ENCODE results near the gene YJU2. TPM values are rescaled to one million over a fixed set of nuclear protein-coding genes. Genes with fewer than 3 reads are reported as not detected.

Gene YJU2
- total and polyA plus RNA-seq, 12 donors = 14.0 to 81.2 (median 24.3) TPM

- 76 to 82% (median 80%) methylated on average over 16 of the region's 16 CpGs for WGBS, 4 donors
- intact Hi-C loops (cut with DNase I) = no loop called here
- TF ChIP-seq CTCF (IDR thresholded peaks at IDR 0.05) (no peak), POLR2A (IDR thresholded peaks at IDR 0.05) (no peak)
- H3K27me3 ChIP-seq = no peaks in the 10 kb centered on the region
- H3K4me3 ChIP-seq = no peak overlapping the region
- H3K27ac ChIP-seq = no peak overlapping the region
- no peaks in the 10 kb centered on the region for H3K9me3 ChIP-seq (replicated peaks in 1 of 3)
- no peaks in the 10 kb centered on the region for H3K36me3 ChIP-seq (replicated peaks in 1 of 2)
- DNase-seq = no peak
- no peaks in the 10 kb centered on the region for H3K4me1 ChIP-seq (replicated peaks in 1 of 2)
These were observed 41.4 kb downstream of the YJU2 start for GRCh38 chr19:4288091-4288777.

- intact Hi-C loops (cut with DNase I) = no loop called here
- TF ChIP-seq POLR2A (IDR thresholded peaks at IDR 0.05) (no peak), CTCF (IDR thresholded peaks at IDR 0.05) (no peak)
- Histone ChIP-seq H3K36me3 (replicated peaks in 1 of 2) (no peaks in the 10 kb centered on the region), H3K9me3 (replicated peaks in 1 of 3) (no peaks in the 10 kb centered on the region), H3K4me3 (no peak overlapping the region), H3K27ac (no peak overlapping the region), H3K27me3 (no peaks in the 10 kb centered on the region), H3K4me1 (replicated peaks in 1 of 2) (no peaks in the 10 kb centered on the region)
- 56 to 76% (median 65%) methylated on average over 7 to 8 of the region's 8 CpGs for WGBS, 4 donors
- DNase-seq = no peak
These were observed 44.4 kb downstream of the YJU2 start for GRCh38 chr19:4291184-4291732.

GRCh38 chr19:4292515-4292914 is 45.6 kb downstream of the YJU2 start:
- H3K9me3 ChIP-seq (replicated peaks in 1 of 3) = no peaks in the 10 kb centered on the region
- no peaks in the 10 kb centered on the region for H3K4me1 ChIP-seq (replicated peaks in 1 of 2)
- no peak for TF ChIP-seq POLR2A (IDR thresholded peaks at IDR 0.05)
- no peak for TF ChIP-seq CTCF (IDR thresholded peaks at IDR 0.05)
- no peaks in the 10 kb centered on the region for H3K27me3 ChIP-seq
- H3K4me3 ChIP-seq = no peak overlapping the region
- H3K36me3 ChIP-seq (replicated peaks in 1 of 2) = no peaks in the 10 kb centered on the region
- no peak overlapping the region for H3K27ac ChIP-seq
- intact Hi-C loops (cut with DNase I) = no loop called here
- no peak for DNase-seq
- 82 to 87% (median 84%) methylated on average over 12 to 15 of the region's 15 CpGs for WGBS, 4 donors

GRCh38 chr19:4294389-4294788 is 47.5 kb downstream of the YJU2 start:
- TF ChIP-seq POLR2A (IDR thresholded peaks at IDR 0.05) (no peak), CTCF (IDR thresholded peaks at IDR 0.05) (no peak)
- Histone ChIP-seq H3K36me3 (replicated peaks in 1 of 2) (no peaks in the 10 kb centered on the region), H3K9me3 (replicated peaks in 1 of 3) (no peaks in the 10 kb centered on the region), H3K27me3 (no peaks in the 10 kb centered on the region), H3K4me3 (no peak overlapping the region), H3K27ac (no peak overlapping the region), H3K4me1 (replicated peaks in 1 of 2) (no peaks in the 10 kb centered on the region)
- DNase-seq = no peak
- 32 to 56% (median 48%) methylated on average over 8 to 10 of the region's 10 CpGs for WGBS, 4 donors
- intact Hi-C loops (cut with DNase I) = no loop called here
